Measurements from ENCODE around the gene OSBPL9. TPM values are rescaled to one million over a fixed set of nuclear protein-coding genes. Genes with fewer than 3 reads are reported as not detected.

OSBPL9 gene
- total RNA-seq, 1 experiment from 2014 or later: 62.4 TPM

GRCh38 chr1:51744506-51745303 is 127.8 kb downstream of the OSBPL9 start:
- no peak for TF ChIP-seq EZH2 (IDR thresholded peaks at IDR 0.05; ENCODE audit: borderline replicate concordance, low read depth, low read length, poor library complexity, severe bottlenecking)
- TF ChIP-seq, protein P1, sequence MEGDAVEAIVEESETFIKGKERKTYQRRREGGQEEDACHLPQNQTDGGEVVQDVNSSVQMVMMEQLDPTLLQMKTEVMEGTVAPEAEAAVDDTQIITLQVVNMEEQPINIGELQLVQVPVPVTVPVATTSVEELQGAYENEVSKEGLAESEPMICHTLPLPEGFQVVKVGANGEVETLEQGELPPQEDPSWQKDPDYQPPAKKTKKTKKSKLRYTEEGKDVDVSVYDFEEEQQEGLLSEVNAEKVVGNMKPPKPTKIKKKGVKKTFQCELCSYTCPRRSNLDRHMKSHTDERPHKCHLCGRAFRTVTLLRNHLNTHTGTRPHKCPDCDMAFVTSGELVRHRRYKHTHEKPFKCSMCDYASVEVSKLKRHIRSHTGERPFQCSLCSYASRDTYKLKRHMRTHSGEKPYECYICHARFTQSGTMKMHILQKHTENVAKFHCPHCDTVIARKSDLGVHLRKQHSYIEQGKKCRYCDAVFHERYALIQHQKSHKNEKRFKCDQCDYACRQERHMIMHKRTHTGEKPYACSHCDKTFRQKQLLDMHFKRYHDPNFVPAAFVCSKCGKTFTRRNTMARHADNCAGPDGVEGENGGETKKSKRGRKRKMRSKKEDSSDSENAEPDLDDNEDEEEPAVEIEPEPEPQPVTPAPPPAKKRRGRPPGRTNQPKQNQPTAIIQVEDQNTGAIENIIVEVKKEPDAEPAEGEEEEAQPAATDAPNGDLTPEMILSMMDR (conservative IDR thresholded peaks at IDR 0.05; ENCODE audit: low read depth, low read length): no peak
- intact Hi-C loops (cut with micrococcal nuclease; ENCODE audit: unreplicated experiment): no loop called here
- Histone ChIP-seq H3K9me3 (ENCODE audit: low read depth, low read length, poor library complexity, severe bottlenecking) (no peaks in the 10 kb centered on the region), H3K4me1 (ENCODE audit: insufficient read depth, low read length, poor library complexity, severe bottlenecking) (peaks cover 12% of the 10 kb centered on the region), H3K4me3 (ENCODE audit: low read depth, low read length, poor library complexity, severe bottlenecking) (no peak overlapping the region), H3K27ac (ENCODE audit: low read depth, low read length, poor library complexity, severe bottlenecking) (no peak overlapping the region), H3K36me3 (ENCODE audit: insufficient read depth, low read length, poor library complexity, severe bottlenecking) (no peaks in the 10 kb centered on the region), H3K27me3 (replicated peaks; ENCODE audit: insufficient read depth, low read depth, low read length, poor library complexity) (no peaks in the 10 kb centered on the region)
- ChIA-PET CTCF (no interaction called here), POLR2A (ENCODE audit: low non-redundant PET) (no interaction called here)
- DNase-seq (ENCODE audit: low spot score): no peak
- no TSS peak for BruUV-seq (replicated peaks)

GRCh38 chr1:51745304-51745570 is 128.3 kb downstream of the OSBPL9 start:
- no peak for TF ChIP-seq EZH2 (IDR thresholded peaks at IDR 0.05; ENCODE audit: borderline replicate concordance, low read depth, low read length, poor library complexity, severe bottlenecking)
- TF ChIP-seq, protein P1 (conservative IDR thresholded peaks at IDR 0.05; ENCODE audit: low read depth, low read length): no peak
- intact Hi-C loops (cut with micrococcal nuclease; ENCODE audit: unreplicated experiment): no loop called here
- POLR2A ChIA-PET (ENCODE audit: low non-redundant PET): no interaction called here
- CTCF ChIA-PET: no interaction called here
- Histone ChIP-seq H3K27me3 (replicated peaks; ENCODE audit: insufficient read depth, low read depth, low read length, poor library complexity) (no peaks in the 10 kb centered on the region), H3K4me1 (ENCODE audit: insufficient read depth, low read length, poor library complexity, severe bottlenecking) (peaks cover 9% of the 10 kb centered on the region), H3K4me3 (ENCODE audit: low read depth, low read length, poor library complexity, severe bottlenecking) (no peak overlapping the region), H3K27ac (ENCODE audit: low read depth, low read length, poor library complexity, severe bottlenecking) (no peak overlapping the region), H3K9me3 (ENCODE audit: low read depth, low read length, poor library complexity, severe bottlenecking) (no peaks in the 10 kb centered on the region), H3K36me3 (ENCODE audit: insufficient read depth, low read length, poor library complexity, severe bottlenecking) (no peaks in the 10 kb centered on the region)
- no peak for DNase-seq (ENCODE audit: low spot score)
- BruUV-seq (replicated peaks): no TSS peak

- H3K27me3 ChIP-seq (replicated peaks; ENCODE audit: insufficient read depth, low read depth, low read length, poor library complexity): no peaks in the 10 kb centered on the region
- TF ChIP-seq EZH2 (IDR thresholded peaks at IDR 0.05; ENCODE audit: borderline replicate concordance, low read depth, low read length, poor library complexity, severe bottlenecking): no peak
- TF ChIP-seq, protein P1 (conservative IDR thresholded peaks at IDR 0.05; ENCODE audit: low read depth, low read length): no peak
- no peak overlapping the region for H3K27ac ChIP-seq (ENCODE audit: low read depth, low read length, poor library complexity, severe bottlenecking)
- ChIA-PET POLR2A (ENCODE audit: low non-redundant PET) (no interaction called here), CTCF (interaction anchor here (0.6 to 1.4 kb wide), 2 partner anchors 20 to 196 kb away, joined by 3 to 4 read pairs; no protein-coding TSS in a partner anchor)
- no peak for DNase-seq (ENCODE audit: low spot score)
- intact Hi-C loops (cut with micrococcal nuclease; ENCODE audit: unreplicated experiment): no loop called here
- H3K4me1 ChIP-seq (ENCODE audit: insufficient read depth, low read length, poor library complexity, severe bottlenecking): peaks cover 8% of the 10 kb centered on the region
- no peak overlapping the region for H3K4me3 ChIP-seq (ENCODE audit: low read depth, low read length, poor library complexity, severe bottlenecking)
- BruUV-seq (replicated peaks): no TSS peak
- peaks cover 10% of the 10 kb centered on the region for H3K36me3 ChIP-seq (ENCODE audit: insufficient read depth, low read length, poor library complexity, severe bottlenecking)
- no peaks in the 10 kb centered on the region for H3K9me3 ChIP-seq (ENCODE audit: low read depth, low read length, poor library complexity, severe bottlenecking)
These were observed 132.3 kb downstream of the OSBPL9 start for GRCh38 chr1:51749151-51749550.

All from A673 (cell line).